Stimulated activated CD4-positive, alpha-beta T cell treated with anti-CD3 and anti-CD28 coated beads, Interleukin-1b, Interleukin-23, amount 100 ng/mL, for 4 hours (primary cell): ENCODE data around the gene GLRX.

Source experiments
- DNase-seq, 2 donors: peaks; one replicate each; pipeline ENCODE4 v3.0.0-alpha.2; 2020; ENCODE audit warnings: low read depth in 2 of 2

The GLRX gene

DNA sequence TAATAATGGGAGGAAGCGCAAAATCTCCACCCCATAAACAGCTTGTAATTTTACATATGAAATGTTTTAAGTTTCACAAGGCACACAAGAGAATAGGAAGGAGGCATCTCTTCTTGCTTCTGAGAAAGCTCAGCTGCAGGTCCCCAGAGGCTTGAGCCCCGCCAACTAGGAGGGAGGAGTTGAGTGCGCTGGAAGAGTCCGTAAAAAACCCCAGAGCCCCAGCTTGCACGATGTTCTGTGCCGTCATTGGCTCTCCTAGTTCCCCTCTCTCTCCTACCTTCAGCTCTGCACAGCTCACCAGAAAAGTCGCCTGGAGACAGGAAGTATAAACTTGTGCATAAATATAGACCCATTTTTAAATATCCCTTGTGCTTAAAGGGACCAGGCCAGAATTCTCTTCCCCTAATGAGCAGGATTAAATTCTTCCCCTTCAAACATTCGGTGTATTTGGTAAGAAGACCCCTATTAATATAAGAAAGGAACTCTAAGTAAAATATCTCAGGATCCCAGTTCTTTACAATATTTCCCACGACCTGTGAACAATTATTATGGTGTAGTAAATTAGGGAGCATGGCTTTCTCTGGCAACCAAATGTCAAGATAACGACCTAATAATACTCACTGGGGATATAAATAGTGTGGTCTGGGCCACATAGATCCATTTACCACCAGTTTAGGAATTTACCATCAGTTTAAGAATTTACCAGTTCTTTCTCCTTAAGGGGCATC is 13.7 kb downstream of the GLRX start:
- peak; percentile 50 to 64 for DNase-seq

DNA sequence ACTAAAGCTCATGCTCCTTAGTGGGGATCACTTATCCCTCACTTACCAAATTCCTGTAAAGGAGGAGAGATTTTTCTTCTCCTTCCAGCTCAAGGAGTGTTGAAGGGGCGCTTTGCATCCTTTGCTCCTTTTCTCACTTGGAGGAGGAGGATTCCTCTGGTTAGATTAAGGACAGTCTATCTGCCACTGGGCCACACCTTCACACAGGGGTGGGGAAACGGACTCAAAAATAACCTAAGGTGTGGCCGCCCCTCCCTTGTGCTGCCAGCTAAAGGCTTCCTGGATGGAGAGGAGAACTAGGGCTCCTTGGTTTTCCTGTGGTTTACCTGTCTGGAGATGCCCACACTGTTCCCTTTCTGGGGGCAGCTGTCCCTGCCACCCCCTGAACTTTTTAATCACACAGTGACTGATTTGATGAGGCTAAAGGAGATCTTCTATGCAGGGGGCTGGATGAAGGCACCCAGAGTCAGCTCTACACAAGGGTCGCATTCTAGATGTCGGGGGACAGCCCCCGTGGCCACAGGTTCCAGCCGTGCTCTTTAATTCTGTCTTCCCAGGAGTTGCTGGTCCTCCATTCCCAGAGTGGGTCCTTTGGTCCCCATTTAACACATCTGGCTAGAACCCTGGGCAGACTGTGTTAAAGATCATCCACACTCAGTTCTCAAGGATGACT is 14.4 kb downstream of the GLRX start:
- no peak for DNase-seq

GRCh38 chr5:95806687-95807086 is 15.8 kb downstream of the GLRX start:
- no peak for DNase-seq

DNA sequence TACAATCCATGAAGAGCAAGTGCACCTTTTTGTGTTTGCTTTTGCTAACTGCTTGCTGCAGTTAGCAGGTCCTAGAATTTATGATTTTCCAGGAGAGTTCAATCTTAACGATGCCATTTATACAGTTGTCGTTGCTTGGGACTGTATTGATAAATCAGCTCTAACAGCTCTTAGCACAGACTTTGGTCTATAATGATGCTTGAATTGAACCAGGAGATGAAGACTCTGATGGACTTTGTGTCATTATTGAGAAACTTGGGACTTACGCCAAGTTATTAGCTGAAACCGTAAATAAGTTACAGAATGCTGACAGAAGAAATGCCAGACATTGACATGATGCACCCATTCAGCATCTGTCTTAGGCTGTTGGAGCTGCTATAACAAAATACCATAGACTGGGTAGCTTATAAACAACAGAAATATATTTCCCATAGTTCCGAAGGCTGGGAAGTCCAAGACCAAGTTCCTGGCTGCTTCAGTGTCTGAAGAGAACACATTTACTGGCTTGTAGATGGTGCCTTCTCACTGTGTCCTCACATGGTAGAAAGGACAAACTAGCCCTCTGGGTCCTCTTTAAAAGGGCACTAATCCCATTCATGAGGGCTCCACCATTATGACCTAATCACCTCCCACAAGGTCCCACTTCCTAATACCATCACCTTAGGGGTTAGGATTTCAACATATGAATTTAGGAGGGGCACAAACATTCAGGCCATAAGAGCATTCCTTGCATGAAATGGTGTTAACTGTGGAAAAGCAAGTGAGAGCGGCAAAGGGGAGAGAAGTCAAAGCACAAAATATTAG is 17.6 kb downstream of the GLRX start:
- DNase-seq, result no peak

DNA sequence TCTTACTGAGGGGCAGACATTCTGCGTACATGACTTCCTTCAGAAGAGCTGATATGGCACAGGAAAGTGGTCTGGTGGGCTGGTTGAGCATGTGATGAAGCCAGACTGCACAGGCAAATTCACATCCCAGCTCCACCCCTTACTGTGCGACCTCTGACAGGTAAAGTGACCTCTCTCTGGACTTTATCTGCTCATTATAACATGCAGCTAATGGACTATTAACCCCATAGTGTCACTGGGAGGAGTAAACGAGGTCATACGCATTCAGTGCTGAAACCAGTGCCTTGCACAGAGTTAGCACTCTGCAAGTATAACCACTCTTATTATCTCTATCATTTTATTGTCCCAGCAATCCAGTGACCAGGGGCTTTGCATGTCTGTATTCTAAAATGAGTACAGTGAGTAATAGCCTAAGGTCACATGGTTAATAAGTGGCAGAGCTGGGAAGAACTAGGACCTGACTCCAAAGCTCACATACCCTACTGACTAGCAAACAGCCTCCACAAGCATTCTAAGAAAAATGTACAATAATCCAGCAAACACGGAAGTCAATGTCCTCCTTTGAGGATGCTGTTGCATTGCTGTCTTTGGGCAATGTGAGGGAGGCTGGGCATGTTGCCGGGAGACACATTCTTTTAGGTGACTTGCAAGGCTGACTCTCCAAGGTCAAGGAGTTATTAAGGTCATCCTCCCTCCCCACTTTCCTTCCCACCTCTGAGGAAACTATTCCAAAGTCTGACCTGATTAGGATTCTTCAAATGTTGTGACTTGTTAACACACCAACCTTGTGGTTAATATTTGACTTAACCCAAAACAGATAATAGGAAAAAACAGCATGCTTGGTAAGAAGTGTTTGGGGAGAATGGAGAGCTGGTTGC is 19.0 kb downstream of the GLRX start:
- no peak for DNase-seq

DNA sequence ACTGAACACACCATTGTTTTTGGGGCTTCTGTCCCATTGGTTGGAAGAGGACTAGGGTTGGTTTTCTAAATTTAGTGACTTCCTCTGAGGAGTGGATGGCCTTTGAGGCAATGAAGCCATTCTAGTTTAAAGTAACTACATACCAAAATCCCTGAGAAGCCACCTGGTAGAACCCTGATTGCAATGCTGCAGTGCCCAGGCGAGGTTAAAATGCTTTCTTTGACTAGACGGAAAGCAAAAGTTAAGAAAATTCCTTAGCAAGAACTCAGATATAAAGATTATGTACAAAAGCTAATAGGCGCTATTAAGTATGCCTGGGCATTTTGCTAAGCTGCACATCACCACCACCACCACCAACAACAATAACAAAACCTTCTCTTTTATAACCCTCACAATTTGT is 20.6 kb downstream of the GLRX start:
- DNase-seq, result no peak

DNA sequence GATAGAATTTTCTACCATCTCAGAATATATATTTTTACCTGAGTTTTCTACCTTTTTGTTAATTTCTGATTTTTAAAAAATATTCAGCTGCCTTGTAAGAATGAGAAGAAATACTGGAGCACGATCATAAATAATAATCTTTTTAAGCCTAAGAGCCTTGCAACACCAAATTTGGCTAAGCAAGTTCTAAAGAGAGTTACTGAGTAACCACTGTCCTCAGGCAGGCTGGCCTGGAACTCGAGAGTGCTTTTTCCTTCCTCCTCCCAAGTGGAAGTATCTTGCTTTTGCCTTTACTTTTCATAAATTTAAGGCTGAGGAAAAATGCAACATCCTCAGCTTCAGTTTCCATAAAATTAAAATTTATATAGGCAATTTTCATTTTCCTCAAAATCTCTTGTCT is 21.0 kb downstream of the GLRX start:
- DNase-seq, result no peak

DNA sequence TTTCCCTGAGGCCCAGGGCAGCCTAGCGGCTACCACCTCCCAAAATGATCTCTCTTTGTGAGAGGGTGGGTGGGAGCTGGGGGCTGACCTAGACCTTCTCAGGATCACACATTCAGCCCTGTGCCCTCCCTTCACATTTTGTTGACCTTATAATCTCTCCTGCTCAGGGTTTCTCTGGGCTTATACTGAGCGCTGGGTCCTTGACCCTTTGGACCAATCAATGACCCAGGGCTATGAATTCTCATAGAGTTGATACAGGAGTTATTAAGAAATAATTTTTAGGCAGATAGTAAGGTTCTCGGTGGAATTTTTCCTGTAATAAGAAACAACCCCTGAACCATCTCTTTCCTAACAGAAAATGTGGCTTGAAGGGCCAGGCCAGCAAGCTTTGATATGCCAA is 22.0 kb downstream of the GLRX start:
- DNase-seq, result no peak

DNA sequence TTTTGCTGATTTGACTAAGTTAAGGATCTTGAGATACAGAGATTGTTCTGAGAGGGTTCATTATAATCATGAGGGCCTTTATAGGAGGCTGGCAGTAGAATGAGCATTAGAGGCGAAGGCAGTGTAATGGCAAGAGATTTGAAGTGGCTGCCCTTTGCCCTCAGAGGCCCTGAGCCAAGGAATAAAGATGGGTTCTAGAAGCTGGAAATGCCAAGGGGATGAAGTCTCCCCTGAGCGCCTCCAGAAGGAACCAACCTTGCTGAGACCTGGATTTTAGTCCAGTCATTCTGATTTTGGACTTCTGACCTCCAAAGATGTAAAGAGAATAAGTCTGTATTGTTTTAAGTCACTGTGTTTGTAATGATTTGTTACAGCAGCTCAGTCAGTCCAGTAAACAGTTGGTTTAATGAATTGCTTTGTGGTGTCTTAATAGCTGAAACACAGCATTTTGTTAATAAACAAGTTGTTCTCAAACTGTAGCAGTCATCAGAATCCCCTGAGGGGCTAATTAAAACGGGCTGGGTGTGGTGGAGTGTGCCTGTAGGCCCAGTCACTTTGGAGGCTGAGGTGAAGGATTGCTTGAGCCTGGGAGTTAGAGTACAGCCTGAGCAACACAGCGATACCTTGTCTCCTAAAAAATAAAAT is 23.2 kb downstream of the GLRX start:
- DNase-seq, result no peak

DNA sequence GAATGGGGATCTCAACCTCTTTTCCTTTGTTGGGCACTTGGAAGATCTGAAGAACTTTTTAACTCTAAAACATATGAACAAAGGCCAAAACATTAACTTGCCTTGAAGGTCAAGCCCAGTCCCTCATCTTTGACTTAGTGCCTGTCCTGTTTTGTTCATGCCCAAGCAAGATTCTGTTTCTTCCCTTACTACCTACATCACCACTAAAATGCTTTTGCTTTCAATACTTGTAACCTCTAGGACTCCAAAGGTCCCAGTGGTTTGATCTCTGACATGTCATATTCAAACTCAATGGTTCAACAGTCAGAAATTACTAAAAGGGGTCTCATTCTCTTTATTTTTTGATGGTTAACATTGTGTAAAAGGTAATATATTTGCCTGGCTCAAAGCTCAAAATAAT is 24.0 kb downstream of the GLRX start:
- DNase-seq, result no peak

DNA sequence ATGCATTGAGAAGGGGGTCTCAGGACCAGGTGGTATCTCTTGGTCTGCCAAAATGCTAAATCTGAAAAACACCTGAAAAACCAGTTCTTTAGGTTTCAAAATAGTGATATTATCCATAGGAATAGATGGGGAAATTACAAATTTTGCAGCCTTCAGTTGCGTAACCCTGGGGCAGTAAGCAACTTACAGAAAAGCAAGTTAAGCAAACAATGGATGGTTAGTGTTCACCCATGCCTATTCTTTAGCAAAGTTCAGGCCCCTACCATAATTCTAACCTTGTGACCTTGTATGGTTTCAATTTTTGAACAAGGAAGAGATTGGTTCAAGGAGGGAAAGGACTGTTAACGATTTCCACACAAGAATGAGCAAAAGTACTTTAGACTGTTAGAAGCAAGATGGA is 24.5 kb downstream of the GLRX start:
- DNase-seq, result no peak

GRCh38 chr5:95797301-95797700 is 25.2 kb downstream of the GLRX start:
- DNase-seq, result no peak

- DNase-seq, result no peak
Observed at GRCh38 chr5:95794070-95794516, 28.4 kb downstream of the GLRX start.

- no peak for DNase-seq
Observed at GRCh38 chr5:95791751-95792150, 30.8 kb downstream of the GLRX start.

- DNase-seq, result no peak
Observed at GRCh38 chr5:95788493-95788892, 34.0 kb downstream of the GLRX start.

- DNase-seq, result no peak
Observed at GRCh38 chr5:95786821-95787418, 35.6 kb downstream of the GLRX start.

DNA sequence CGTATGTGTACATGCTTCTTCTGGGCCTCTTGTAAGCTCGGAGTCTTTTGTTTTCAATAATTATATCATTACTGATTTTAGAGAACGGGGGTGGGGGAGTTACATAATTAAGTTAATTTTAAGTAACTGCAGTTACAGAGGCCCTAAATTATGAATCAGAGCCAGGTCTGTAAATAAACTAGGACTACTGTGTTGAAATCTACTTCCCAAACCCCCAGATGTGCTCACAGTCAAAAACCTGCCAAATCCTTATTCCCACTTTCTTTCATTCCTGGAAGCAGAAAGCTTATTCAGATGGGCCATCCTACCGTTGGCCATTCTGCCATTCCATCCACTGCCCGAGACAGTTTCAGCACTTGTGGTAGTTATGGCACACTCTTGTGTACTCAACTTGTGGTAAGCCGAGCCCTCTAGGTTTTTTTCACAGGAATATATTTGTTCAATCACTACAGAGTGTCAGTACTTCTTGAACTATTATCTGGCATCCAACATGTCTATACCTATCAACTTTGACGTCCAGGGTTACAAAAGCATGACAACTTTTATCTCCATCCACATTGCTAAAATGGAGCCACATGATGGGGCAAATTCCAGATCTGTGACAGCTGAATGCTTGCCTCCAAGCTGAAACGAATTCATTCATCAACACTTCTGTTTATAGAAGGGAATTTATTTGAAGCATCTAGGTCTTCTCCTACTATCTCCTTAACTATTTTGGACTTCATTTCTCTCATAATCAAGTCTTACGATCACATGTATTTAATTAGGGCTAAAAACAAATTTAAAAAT is 37.8 kb downstream of the GLRX start:
- DNase-seq, result no peak

DNA sequence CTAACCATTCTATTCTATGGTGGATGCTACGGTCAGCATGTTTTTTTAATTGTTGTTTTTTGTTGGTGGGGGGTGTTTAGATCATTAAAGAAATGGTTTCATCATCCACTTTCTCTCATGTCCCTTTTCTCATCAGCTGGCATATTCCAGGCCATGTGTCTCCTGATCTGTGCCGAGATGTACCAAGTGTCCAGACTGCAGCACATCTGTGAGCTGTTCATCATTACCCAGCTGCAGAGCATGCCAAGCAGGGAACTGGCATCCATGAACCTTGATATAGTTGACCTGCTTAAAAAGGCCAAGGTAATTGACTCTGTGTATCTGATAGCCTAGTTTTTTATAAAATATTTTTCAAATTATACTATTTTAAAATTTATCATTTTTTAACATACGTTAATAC is 38.9 kb downstream of the GLRX start:
- no peak for DNase-seq

DNA sequence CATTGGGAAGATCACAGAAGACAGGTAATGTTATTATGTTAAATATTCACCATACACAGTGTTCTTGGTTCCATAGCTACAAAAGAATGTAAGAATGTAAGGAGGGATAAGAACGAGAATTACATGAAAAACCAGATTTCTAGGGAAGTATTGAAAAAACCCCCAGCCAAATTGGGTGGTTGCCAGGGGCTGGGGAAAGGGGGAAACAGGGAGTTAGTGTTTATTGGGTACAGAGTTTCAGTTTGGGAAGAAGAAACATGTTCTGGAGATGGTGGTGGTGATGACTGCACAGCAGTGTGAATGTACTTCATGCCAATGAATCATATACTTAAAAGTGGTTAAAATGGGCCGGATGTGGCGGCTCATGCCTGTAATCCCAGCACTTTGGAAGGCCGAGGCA is 40.3 kb downstream of the GLRX start:
- DNase-seq, result no peak

DNA sequence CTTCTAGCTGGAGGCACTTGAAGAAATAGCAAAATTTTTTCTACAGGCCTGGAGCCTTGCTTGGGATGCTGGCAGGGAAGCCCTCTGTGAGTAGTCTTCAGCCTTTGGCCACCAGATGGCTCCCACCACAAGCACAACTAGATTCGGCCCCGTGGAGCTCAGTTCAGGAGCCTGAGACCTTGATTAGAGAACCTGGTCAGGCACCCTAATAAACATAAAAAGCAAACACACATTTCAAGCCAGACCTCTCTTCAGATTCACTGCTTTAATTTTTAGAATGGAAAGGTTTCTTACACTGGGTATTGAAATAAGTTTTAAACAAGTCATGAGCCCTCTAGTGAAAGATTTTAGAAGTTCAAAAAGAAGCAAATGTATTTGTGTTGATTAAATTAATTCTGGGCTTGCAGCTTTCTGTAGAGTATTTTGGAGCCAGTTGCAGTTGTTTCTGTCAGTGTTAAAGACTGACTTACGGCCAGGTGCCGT is 41.4 kb downstream of the GLRX start:
- DNase-seq, result peak; percentile 48 to 65
